HG03039 (cell line): ENCODE measurements around the gene BMP8A.
"Not testable (repeated sequence)": the region's sequence is repeated elsewhere in the genome, so short reads cannot be mapped to it uniquely, and the experiment has no call there.

Experiments
- ATAC-seq: cut with Tn5 transposase; IDR thresholded peaks from one replicate; pipeline ENCODE4 v1.9.1; 2021; ENCODE audit warnings: mild to moderate bottlenecking, moderate library complexity; ENCODE audit not compliant: unreplicated experiment

BMP8A gene

GRCh38 chr1:39525366-39526165, 34.1 kb downstream of the BMP8A start:
- peak; percentile 85 for ATAC-seq

GRCh38 chr1:39526466-39527189, 35.2 kb downstream of the BMP8A start:
- no peak for ATAC-seq

GRCh38 chr1:39527190-39527579, 35.7 kb downstream of the BMP8A start:
- ATAC-seq: not testable (repeated sequence)

- no peak for ATAC-seq
Observed at GRCh38 chr1:39528082-39528481, 36.6 kb downstream of the BMP8A start.

- ATAC-seq: no peak
Observed at GRCh38 chr1:39529901-39530535, 38.6 kb downstream of the BMP8A start.

GRCh38 chr1:39531526-39531925, 40.1 kb downstream of the BMP8A start:
- no peak for ATAC-seq

- ATAC-seq: no peak
Observed at GRCh38 chr1:39533442-39533841, 42.0 kb downstream of the BMP8A start.

- no peak for ATAC-seq
Observed at GRCh38 chr1:39538531-39539251, 47.3 kb downstream of the BMP8A start.

- ATAC-seq: no peak
Observed at GRCh38 chr1:39539252-39539790, 47.9 kb downstream of the BMP8A start.

- no peak for ATAC-seq
Observed at GRCh38 chr1:39540504-39541031, 49.1 kb downstream of the BMP8A start.

GRCh38 chr1:39542924-39543323, 51.5 kb downstream of the BMP8A start:
- ATAC-seq: no peak

GRCh38 chr1:39544327-39544726, 52.9 kb downstream of the BMP8A start:
- ATAC-seq: no peak

GRCh38 chr1:39545531-39545930, 54.1 kb downstream of the BMP8A start:
- ATAC-seq: no peak

- ATAC-seq: no peak
Observed at GRCh38 chr1:39554277-39554676, 62.8 kb downstream of the BMP8A start.

GRCh38 chr1:39561279-39561678, 69.8 kb downstream of the BMP8A start:
- no peak for ATAC-seq

- ATAC-seq: no peak
Observed at GRCh38 chr1:39562886-39563285, 71.5 kb downstream of the BMP8A start.

GRCh38 chr1:39563669-39564068, 72.2 kb downstream of the BMP8A start:
- no peak for ATAC-seq

- no peak for ATAC-seq
Observed at GRCh38 chr1:39564340-39564739, 72.9 kb downstream of the BMP8A start.

- no peak for ATAC-seq
Observed at GRCh38 chr1:39564941-39565340, 73.5 kb downstream of the BMP8A start.

GRCh38 chr1:39566441-39567137, 75.2 kb downstream of the BMP8A start:
- ATAC-seq: no peak
